ENCODE measurements around the gene TRIM24. TPM values are rescaled to one million over a fixed set of nuclear protein-coding genes. Genes with fewer than 3 reads are reported as not detected.

TRIM24 gene
- total RNA-seq, 1 experiment from 2014 or later, result 10.2 TPM

GRCh38 chr7:138512885-138513284 is 52.8 kb downstream of the TRIM24 start:
- BruUV-seq (replicated peaks), result no TSS peak
- Mint-ChIP-seq H3K4me1 (ENCODE audit: insufficient read depth, unreplicated experiment) (no peaks in the 10 kb centered on the region), H3K27ac (ENCODE audit: low read depth, unreplicated experiment) (no peak overlapping the region), H3K9me3 (ENCODE audit: unreplicated experiment) (no peaks in the 10 kb centered on the region), H3K36me3 (ENCODE audit: insufficient read depth, unreplicated experiment) (peaks cover 7% of the 10 kb centered on the region), H3K27me3 (ENCODE audit: insufficient read depth, unreplicated experiment) (no peaks in the 10 kb centered on the region), H3K4me3 (ENCODE audit: unreplicated experiment) (no peak overlapping the region)
- ChIA-PET CTCF (interaction anchor here (0.6 kb wide), 2 partner anchors 34 to 368 kb away, joined by 4 read pairs; no protein-coding TSS in a partner anchor), POLR2A (interaction anchor here (0.7 kb wide), 1 partner anchor 15 kb away, joined by 5 read pairs; no protein-coding TSS in a partner anchor)
- DNase-seq (ENCODE audit: unreplicated experiment), result no peak
- intact Hi-C loops (cut with micrococcal nuclease), result no loop called here
- no peak for TF ChIP-seq CTCF (IDR thresholded peaks at IDR 0.05; ENCODE audit: unreplicated experiment)

- no peaks in the 10 kb centered on the region for H3K27me3 Mint-ChIP-seq (ENCODE audit: insufficient read depth, unreplicated experiment)
These were observed 53.3 kb downstream of the TRIM24 start for GRCh38 chr7:138513344-138513871.

GRCh38 chr7:138514044-138514443 is 54.0 kb downstream of the TRIM24 start:
- DNase-seq (ENCODE audit: unreplicated experiment), result no peak
- BruUV-seq (replicated peaks), result no TSS peak
- no peak for TF ChIP-seq CTCF (IDR thresholded peaks at IDR 0.05; ENCODE audit: unreplicated experiment)
- Mint-ChIP-seq H3K4me3 (ENCODE audit: unreplicated experiment) (no peak overlapping the region), H3K4me1 (ENCODE audit: insufficient read depth, unreplicated experiment) (no peaks in the 10 kb centered on the region), H3K36me3 (ENCODE audit: insufficient read depth, unreplicated experiment) (peaks cover 14% of the 10 kb centered on the region), H3K27ac (ENCODE audit: low read depth, unreplicated experiment) (no peak overlapping the region), H3K9me3 (ENCODE audit: unreplicated experiment) (no peaks in the 10 kb centered on the region), H3K27me3 (ENCODE audit: insufficient read depth, unreplicated experiment) (no peaks in the 10 kb centered on the region)
- intact Hi-C loops (cut with micrococcal nuclease), result no loop called here
- ChIA-PET CTCF (no interaction called here), POLR2A (no interaction called here)

More at GRCh38 chr7:138513344-138513871, 53.3 kb downstream of the TRIM24 start:
- DNase-seq (ENCODE audit: unreplicated experiment), result no peak
- intact Hi-C loops (cut with micrococcal nuclease), result no loop called here
- POLR2A ChIA-PET, result interaction anchor here (0.7 kb wide), 1 partner anchor 15 kb away, joined by 5 read pairs; no protein-coding TSS in a partner anchor
- Mint-ChIP-seq H3K27ac (ENCODE audit: low read depth, unreplicated experiment) (no peak overlapping the region), H3K4me1 (ENCODE audit: insufficient read depth, unreplicated experiment) (no peaks in the 10 kb centered on the region), H3K4me3 (ENCODE audit: unreplicated experiment) (no peak overlapping the region), H3K36me3 (ENCODE audit: insufficient read depth, unreplicated experiment) (peaks cover 9% of the 10 kb centered on the region), H3K9me3 (ENCODE audit: unreplicated experiment) (no peaks in the 10 kb centered on the region)
- no TSS peak for BruUV-seq (replicated peaks)
- no peak for TF ChIP-seq CTCF (IDR thresholded peaks at IDR 0.05; ENCODE audit: unreplicated experiment)
- CTCF ChIA-PET, result interaction anchor here (0.6 kb wide), 1 partner anchor 369 kb away, joined by 4 read pairs; no protein-coding TSS in a partner anchor

- CTCF ChIA-PET, result no interaction called here
- Mint-ChIP-seq H3K4me1 (ENCODE audit: insufficient read depth, unreplicated experiment) (no peaks in the 10 kb centered on the region), H3K36me3 (ENCODE audit: insufficient read depth, unreplicated experiment) (peaks cover 24% of the 10 kb centered on the region), H3K4me3 (ENCODE audit: unreplicated experiment) (no peak overlapping the region), H3K27me3 (ENCODE audit: insufficient read depth, unreplicated experiment) (no peaks in the 10 kb centered on the region), H3K27ac (ENCODE audit: low read depth, unreplicated experiment) (no peak overlapping the region), H3K9me3 (ENCODE audit: unreplicated experiment) (no peaks in the 10 kb centered on the region)
- BruUV-seq (replicated peaks), result no TSS peak
- no peak for TF ChIP-seq CTCF (IDR thresholded peaks at IDR 0.05; ENCODE audit: unreplicated experiment)
- intact Hi-C loops (cut with micrococcal nuclease), result no loop called here
- no peak for DNase-seq (ENCODE audit: unreplicated experiment)
- POLR2A ChIA-PET, result interaction anchor here (0.8 kb wide), 1 partner anchor 21 kb away, joined by 3 read pairs; no protein-coding TSS in a partner anchor
These were observed 55.0 kb downstream of the TRIM24 start for GRCh38 chr7:138515001-138515528.
